Measurements from ENCODE around the gene FAM8A1.

FAM8A1 gene

GRCh38 chr6:17621003-17621402 is 20.9 kb downstream of the FAM8A1 start:
- Histone ChIP-seq H3K4me1 (ENCODE audit: low read depth, poor library complexity, severe bottlenecking) (peaks cover 34% of the 10 kb centered on the region), H3K4me3 (IDR thresholded peaks at IDR 0.05; ENCODE audit: insufficient read depth, low read depth, low read length) (no peak overlapping the region), H3K27me3 (ENCODE audit: insufficient read depth, low read depth) (no peaks in the 10 kb centered on the region), H3K4me2 (no peak overlapping the region), H3K36me3 (ENCODE audit: insufficient read depth) (peaks cover 9% of the 10 kb centered on the region; the same call in 1 of the 2 replicates), H3K79me2 (ENCODE audit: insufficient read depth, low read depth) (peaks cover 41% of the 10 kb centered on the region; the same call in 1 of the 2 replicates), H3K27ac (no peak overlapping the region), H3K9ac (no peak overlapping the region), H2AFZ (ENCODE audit: low read depth) (no peak overlapping the region), H4K20me1 (ENCODE audit: insufficient read depth) (peaks cover 3% of the 10 kb centered on the region; the same call in 1 of the 2 replicates)
- TF ChIP-seq CTCF (conservative IDR thresholded peaks at IDR 0.05; ENCODE audit: low read depth, low read length): no peak

GRCh38 chr6:17622144-17622543 is 22.0 kb downstream of the FAM8A1 start:
- Histone ChIP-seq H3K4me3 (IDR thresholded peaks at IDR 0.05; ENCODE audit: insufficient read depth, low read depth, low read length) (no peak overlapping the region), H3K4me1 (ENCODE audit: low read depth, poor library complexity, severe bottlenecking) (peaks cover 36% of the 10 kb centered on the region), H3K36me3 (ENCODE audit: insufficient read depth) (no peaks in the 10 kb centered on the region; the same call in 1 of the 2 replicates), H3K27me3 (ENCODE audit: insufficient read depth, low read depth) (no peaks in the 10 kb centered on the region), H3K79me2 (ENCODE audit: insufficient read depth, low read depth) (peaks cover 44% of the 10 kb centered on the region; the same call in 1 of the 2 replicates), H2AFZ (ENCODE audit: low read depth) (no peak overlapping the region), H4K20me1 (ENCODE audit: insufficient read depth) (peaks cover 3% of the 10 kb centered on the region; the same call in 1 of the 2 replicates), H3K4me2 (no peak overlapping the region), H3K9ac (no peak overlapping the region), H3K27ac (no peak overlapping the region)
- no peak for TF ChIP-seq CTCF (conservative IDR thresholded peaks at IDR 0.05; ENCODE audit: low read depth, low read length)

- TF ChIP-seq CTCF (conservative IDR thresholded peaks at IDR 0.05; ENCODE audit: low read depth, low read length): no peak
- Histone ChIP-seq H4K20me1 (ENCODE audit: insufficient read depth) (peaks cover 3% of the 10 kb centered on the region; the same call in 1 of the 2 replicates), H3K27ac (no peak overlapping the region), H3K9ac (no peak overlapping the region), H3K4me2 (no peak overlapping the region), H3K4me1 (ENCODE audit: low read depth, poor library complexity, severe bottlenecking) (peaks cover 51% of the 10 kb centered on the region), H3K36me3 (ENCODE audit: insufficient read depth) (peaks cover 7% of the 10 kb centered on the region; the same call in 1 of the 2 replicates), H3K79me2 (ENCODE audit: insufficient read depth, low read depth) (peaks cover 50% of the 10 kb centered on the region; the same call in 1 of the 2 replicates), H3K4me3 (IDR thresholded peaks at IDR 0.05; ENCODE audit: insufficient read depth, low read depth, low read length) (no peak overlapping the region), H3K27me3 (ENCODE audit: insufficient read depth, low read depth) (no peaks in the 10 kb centered on the region), H2AFZ (ENCODE audit: low read depth) (no peak overlapping the region)
Observed at GRCh38 chr6:17624396-17624795, 24.3 kb downstream of the FAM8A1 start.

DNA sequence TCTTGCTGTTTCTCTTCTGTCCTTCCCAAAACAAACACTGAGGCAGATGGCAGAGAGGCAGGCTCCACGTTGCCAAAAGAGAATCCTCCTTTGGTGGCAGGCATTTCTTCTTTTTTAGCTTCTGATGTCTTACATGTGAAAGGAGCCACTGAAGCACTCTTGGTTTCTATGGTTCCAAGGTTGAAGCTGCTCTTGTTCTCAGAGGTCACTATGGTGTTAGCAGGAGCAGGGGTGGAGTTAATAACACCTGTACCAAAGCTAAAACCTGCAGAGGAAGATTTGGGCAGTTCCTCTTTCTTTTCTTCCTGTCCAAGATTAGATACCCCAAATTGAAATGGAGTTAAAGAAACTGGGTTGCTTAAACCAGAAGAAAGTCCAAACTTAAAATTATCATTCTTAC is 28.8 kb downstream of the FAM8A1 start:
- no peaks in the 10 kb centered on the region for H3K27me3 ChIP-seq (ENCODE audit: insufficient read depth, low read depth)
- peaks cover 13% of the 10 kb centered on the region; the same call in 1 of the 2 replicates for H4K20me1 ChIP-seq (ENCODE audit: insufficient read depth)
- H3K4me1 ChIP-seq (ENCODE audit: low read depth, poor library complexity, severe bottlenecking): peaks cover 50% of the 10 kb centered on the region
- peaks cover 11% of the 10 kb centered on the region; the same call in 1 of the 2 replicates for H3K36me3 ChIP-seq (ENCODE audit: insufficient read depth)
- H3K79me2 ChIP-seq (ENCODE audit: insufficient read depth, low read depth): peaks cover 52% of the 10 kb centered on the region; the same call in 1 of the 2 replicates
- no peak overlapping the region for H3K4me2 ChIP-seq
- no peak overlapping the region; the same call in 1 of the 2 replicates for H3K27ac ChIP-seq
- TF ChIP-seq CTCF (conservative IDR thresholded peaks at IDR 0.05; ENCODE audit: low read depth, low read length): no peak
- H3K9ac ChIP-seq: no peak overlapping the region
- H3K4me3 ChIP-seq (IDR thresholded peaks at IDR 0.05; ENCODE audit: insufficient read depth, low read depth, low read length): no peak overlapping the region
- no peak overlapping the region for H2AFZ ChIP-seq (ENCODE audit: low read depth)
